GM12872 (cell line): ENCODE measurements around the gene CDCA7.

ENCODE experiments used
- CTCF ChIP-seq: IDR thresholded peaks from 3 replicates; pipeline ENCODE4 v1.5.1; 2011; ENCODE audit warnings: low read depth, mild to moderate bottlenecking, low read length, moderate library complexity; ENCODE audit not compliant: insufficient read depth

Gene CDCA7

GRCh38 chr2:173353556-173353955 is 1.1 kb upstream of the CDCA7 start:
- no peak for TF ChIP-seq CTCF

DNA sequence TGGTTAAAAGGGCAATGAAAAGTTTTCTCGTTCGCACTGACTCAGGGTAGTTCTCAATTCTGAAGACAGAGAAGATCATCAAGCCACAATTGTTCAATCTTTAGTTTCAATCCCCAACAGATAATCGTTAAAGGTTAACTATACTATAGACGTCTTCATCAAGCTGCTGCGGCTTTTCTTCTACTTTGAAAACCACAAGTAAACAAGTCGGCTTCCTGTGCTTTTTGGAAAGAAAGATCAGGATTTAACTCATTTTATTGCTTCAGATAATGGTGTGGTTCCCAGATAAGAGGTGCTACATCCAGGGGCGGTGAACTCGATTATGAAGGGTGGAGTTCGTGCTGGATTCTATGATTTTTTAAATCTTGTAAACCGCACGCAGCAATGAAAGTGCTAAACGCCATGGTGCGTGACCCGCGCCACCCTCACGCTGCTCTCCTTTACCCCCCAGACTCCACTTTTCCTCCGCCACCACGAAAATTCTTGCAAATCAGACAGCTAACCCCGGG is 545 bp upstream of the CDCA7 start:
- TF ChIP-seq CTCF: no peak

DNA sequence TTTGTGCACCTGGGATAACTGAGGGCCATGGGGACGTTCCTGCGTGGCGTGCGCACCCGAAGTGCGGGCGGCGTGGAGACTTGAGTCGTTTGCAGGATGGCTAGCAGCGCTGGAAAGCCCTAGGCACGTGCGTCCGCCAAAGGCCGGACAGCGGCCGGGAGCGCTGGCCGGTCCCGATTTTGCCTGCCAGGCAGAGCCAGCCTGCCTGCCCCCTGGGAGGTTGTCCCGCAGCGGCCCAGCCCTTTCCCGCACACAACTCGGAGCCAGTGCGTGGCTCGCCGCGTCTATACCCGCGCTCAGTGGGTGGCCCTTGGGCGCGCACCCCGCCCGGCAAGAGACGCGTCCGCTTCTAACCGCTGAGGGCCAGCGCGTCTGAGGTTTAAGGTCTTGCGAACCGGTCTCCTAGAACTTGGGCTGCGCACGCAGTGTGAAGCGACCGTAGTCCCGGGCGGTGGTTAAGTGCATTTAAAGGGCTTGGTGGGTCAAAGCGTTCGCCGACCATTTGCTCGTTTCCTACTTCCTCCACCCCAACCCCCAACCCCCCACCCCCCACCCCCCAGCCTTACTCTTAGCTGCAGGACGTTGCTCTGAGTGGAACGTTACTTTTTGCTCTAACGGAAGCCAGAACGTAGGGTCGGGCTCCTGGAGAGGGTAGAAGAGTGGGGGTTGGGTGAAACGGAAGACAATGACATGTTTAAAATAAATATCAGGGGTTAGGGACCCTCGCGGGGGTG is 627 bp downstream of the CDCA7 start:
- no peak for TF ChIP-seq CTCF

GRCh38 chr2:173355866-173356508 is 1.3 kb downstream of the CDCA7 start:
- TF ChIP-seq CTCF: no peak

- TF ChIP-seq CTCF: no peak
Measured at GRCh38 chr2:173357346-173357745, 2.7 kb downstream of the CDCA7 start.

- TF ChIP-seq CTCF: no peak
Measured at GRCh38 chr2:173358616-173359015, 3.9 kb downstream of the CDCA7 start.

DNA sequence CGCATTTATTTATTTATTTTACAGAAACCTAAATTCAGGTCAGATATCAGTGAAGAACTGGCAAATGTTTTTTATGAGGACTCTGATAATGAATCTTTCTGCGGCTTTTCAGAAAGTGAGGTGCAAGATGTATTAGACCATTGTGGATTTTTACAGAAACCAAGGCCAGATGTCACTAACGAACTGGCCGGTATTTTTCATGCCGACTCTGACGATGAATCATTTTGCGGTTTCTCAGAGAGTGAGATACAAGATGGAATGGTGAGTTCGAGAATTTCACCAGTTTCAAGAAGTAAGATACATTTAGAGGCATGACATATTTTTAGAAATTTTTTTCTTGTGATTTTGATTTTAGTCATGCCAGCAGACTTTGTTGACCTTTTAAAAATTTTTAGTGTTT is 4.6 kb downstream of the CDCA7 start:
- TF ChIP-seq CTCF: no peak
